GM12892 (cell line): ENCODE measurements around the gene HOXC10.

ENCODE experiments used
- DNase-seq: peaks from one replicate; pipeline ENCODE4 v3.0.0; 2011; ENCODE audit not compliant: insufficient read length
- FAIRE-seq: peaks from 2 replicates; lab custom pipeline; 2011; peaks lifted over from hg19 to GRCh38; lab: Jason Lieb, UNC
- POLR2A ChIP-seq: IDR thresholded peaks from 2 replicates; pipeline ENCODE4 v1.6.1; 2011; ENCODE audit warnings: low read depth, low read length, control low read depth
- POLR2AphosphoS5 ChIP-seq: IDR thresholded peaks from 2 replicates; pipeline ENCODE4 v1.6.1; 2011; ENCODE audit warnings: low read depth, low read length, control low read depth
- TAF1 ChIP-seq: IDR thresholded peaks from 2 replicates; pipeline ENCODE4 v1.6.1; 2011; ENCODE audit warnings: low read depth, mild to moderate bottlenecking, control low read depth, low read length, borderline replicate concordance

HOXC10 gene

DNA sequence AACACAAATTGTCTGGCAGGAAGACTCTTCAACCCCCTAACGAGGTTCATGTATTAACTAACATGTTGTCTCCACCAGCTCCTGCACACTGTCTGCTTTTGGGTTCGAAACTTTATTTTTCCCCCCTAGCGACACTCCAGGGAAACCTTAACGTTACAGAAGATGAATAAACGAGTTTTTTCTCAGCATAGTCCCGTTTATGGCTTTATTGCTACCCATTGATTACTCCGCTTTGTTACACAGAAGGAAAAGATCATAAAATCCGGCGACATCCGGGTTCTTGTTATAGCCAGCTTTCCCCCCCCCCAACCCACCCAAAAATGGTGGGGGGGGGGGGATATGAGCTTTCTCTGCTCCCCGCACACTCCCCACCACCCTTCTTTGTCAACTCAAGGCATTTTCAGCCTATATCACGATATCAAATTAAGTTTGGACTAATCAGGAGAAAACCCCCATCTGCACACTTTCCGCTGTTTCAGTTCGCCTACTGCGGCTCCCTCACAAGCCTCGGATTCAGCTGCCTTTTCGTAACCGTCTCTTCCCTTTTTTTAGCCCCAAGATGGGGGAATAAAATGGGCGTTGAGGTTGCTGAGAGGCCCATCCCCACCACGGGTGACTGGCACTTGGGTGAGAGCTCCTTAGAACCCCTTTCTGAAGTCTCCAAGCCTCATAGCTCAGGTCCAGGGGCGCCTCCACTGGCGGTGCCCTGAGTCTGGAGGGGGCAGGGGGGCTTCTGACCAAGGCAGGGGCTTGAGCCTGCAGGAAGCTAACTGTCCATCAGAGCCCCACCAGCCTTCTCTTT lies 41.9 kb downstream of the HOXC10 start:
- no peak for DNase-seq
- TF ChIP-seq POLR2AphosphoS5 (no peak), POLR2A (no peak), TAF1 (no peak)
- FAIRE-seq = no peak

DNA sequence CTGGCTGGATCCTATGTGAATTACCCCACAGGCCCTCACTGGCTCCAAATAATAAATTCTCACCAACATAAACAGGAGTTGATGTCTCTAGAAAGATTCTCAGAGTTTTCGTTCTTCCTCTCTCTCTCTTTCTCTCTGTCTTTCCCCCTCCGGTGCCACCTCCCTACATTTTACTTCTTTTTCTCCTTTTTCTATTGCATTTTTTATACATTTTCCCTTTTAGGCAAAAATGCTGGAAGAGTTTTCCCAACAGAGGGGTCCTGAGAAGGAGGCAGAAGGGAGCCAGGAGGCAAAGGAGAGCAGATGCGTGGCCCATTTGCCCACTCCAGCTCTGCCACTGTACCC lies 42.5 kb downstream of the HOXC10 start:
- FAIRE-seq = no peak
- no peak for DNase-seq
- no peak for TF ChIP-seq POLR2AphosphoS5
- TF ChIP-seq POLR2A = no peak
- no peak for TF ChIP-seq TAF1

- peak; percentile 51 for FAIRE-seq
- no peak for DNase-seq
- TF ChIP-seq POLR2AphosphoS5 = no peak
- no peak for TF ChIP-seq TAF1
- TF ChIP-seq POLR2A = no peak
These were observed 43.6 kb downstream of the HOXC10 start, which contains the start of gene HOXC6 for GRCh38 chr12:54028314-54029201. TSS of gene HOXC6 (plus strand) at chr12:54028440. CDS start at chr12:54028522, 82 bp downstream.

DNA sequence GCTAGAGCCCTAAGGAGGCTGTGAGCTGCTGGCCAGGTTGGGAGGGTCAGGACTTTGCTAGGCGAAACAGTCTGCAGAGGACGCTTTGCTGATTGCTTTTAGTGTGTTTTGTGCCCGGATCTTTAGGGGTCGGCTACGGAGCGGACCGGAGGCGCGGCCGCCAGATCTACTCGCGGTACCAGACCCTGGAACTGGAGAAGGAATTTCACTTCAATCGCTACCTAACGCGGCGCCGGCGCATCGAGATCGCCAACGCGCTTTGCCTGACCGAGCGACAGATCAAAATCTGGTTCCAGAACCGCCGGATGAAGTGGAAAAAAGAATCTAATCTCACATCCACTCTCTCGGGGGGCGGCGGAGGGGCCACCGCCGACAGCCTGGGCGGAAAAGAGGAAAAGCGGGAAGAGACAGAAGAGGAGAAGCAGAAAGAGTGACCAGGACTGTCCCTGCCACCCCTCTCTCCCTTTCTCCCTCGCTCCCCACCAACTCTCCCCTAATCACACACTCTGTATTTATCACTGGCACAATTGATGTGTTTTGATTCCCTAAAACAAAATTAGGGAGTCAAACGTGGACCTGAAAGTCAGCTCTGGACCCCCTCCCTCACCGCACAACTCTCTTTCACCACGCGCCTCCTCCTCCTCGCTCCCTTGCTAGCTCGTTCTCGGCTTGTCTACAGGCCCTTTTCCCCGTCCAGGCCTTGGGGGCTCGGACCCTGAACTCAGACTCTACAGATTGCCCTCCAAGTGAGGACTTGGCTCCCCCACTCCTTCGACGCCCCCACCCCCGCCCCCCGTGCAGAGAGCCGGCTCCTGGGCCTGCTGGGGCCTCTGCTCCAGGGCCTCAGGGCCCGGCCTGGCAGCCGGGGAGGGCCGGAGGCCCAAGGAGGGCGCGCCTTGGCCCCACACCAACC lies 44.8 kb downstream of the HOXC10 start:
- FAIRE-seq = peak; percentile 48
- TF ChIP-seq POLR2AphosphoS5 (no peak), TAF1 (no peak), POLR2A (no peak)
- DNase-seq = no peak

DNA sequence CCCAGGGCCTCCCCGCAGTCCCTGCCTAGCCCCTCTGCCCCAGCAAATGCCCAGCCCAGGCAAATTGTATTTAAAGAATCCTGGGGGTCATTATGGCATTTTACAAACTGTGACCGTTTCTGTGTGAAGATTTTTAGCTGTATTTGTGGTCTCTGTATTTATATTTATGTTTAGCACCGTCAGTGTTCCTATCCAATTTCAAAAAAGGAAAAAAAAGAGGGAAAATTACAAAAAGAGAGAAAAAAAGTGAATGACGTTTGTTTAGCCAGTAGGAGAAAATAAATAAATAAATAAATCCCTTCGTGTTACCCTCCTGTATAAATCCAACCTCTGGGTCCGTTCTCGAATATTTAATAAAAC lies 45.5 kb downstream of the HOXC10 start:
- FAIRE-seq (no peak), DNase-seq (no peak)
- no peak for TF ChIP-seq POLR2A

- DNase-seq = no peak
- FAIRE-seq = no peak
- TF ChIP-seq POLR2A (no peak), POLR2AphosphoS5 (no peak), TAF1 (no peak)
These were observed 46.0 kb downstream of the HOXC10 start for GRCh38 chr12:54030889-54031471.

GRCh38 chr12:54031480-54031879 lies 46.5 kb downstream of the HOXC10 start:
- TF ChIP-seq POLR2A = no peak
- TF ChIP-seq TAF1 = no peak
- no peak for TF ChIP-seq POLR2AphosphoS5
- DNase-seq = no peak
- FAIRE-seq = no peak

DNA sequence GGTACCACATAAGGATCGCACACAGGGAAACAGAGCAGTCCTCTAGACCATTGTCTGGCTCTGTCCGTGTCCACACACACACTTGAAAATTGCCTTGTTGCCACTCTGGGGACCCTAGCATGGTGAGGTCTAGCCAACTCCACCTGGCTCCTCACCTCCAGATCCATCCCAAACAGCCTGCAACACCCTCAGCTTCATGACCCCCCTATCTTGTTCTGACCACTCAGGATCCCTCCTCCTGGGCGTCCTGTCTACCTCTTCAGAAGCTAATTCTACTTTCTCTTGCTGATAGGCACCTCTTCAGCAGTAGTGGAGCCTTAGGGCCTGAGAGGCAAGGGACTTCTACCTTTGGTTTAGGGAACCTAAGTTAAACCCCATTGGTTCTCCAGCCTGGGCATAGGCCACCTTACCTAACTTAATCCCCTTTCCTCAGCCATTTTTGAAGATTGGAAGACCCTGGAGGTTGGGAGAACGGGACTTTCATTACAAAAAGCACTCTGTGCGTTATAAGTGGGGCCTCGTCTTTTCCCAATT lies 47.2 kb downstream of the HOXC10 start:
- DNase-seq (no peak), FAIRE-seq (no peak)
- TF ChIP-seq POLR2AphosphoS5 = no peak
- TF ChIP-seq TAF1 = no peak
- TF ChIP-seq POLR2A = no peak

- peak; percentile 96 for FAIRE-seq
- TF ChIP-seq POLR2AphosphoS5 = no peak
- peak; percentile 68 for DNase-seq
These were observed 47.7 kb downstream of the HOXC10 start, which contains the start of gene HOXC5 for GRCh38 chr12:54032627-54033100. TSS of gene HOXC5 (plus strand) at chr12:54033050. CDS start at chr12:54033123, 73 bp downstream.

DNA sequence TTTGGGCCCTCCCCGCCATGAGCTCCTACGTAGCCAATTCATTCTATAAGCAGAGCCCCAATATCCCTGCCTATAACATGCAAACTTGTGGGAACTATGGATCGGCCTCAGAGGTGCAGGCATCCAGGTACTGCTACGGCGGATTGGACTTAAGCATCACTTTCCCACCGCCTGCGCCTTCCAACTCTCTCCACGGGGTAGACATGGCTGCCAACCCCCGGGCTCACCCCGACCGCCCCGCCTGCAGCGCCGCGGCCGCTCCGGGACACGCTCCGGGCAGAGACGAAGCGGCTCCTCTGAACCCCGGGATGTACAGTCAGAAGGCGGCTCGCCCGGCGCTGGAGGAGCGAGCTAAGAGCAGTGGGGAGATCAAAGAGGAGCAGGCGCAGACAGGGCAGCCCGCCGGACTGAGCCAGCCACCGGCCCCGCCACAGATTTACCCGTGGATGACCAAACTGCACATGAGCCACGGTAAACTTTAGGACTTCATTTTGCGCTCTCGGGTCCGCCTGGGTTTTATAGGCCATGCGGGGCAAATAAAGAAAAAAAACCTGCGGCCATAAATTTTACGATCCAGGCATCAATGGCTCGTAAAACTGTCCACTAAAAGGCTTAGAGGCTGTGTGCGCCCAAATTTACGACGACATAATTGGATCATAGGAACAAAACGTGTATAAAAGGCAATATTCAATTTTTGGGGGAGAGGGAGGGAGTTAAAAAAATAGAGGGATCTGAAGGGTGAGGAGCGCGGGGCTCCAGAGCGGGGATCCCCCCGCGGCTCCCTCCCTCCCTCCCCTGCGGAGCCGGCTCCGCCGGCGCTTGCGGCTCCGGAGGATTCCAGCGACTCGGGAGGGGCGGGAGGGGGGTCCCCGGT lies 48.4 kb downstream of the HOXC10 start:
- DNase-seq (no peak), FAIRE-seq (no peak)
- TF ChIP-seq POLR2AphosphoS5 = no peak
- no peak for TF ChIP-seq TAF1
- no peak for TF ChIP-seq POLR2A
